Bronchus fibroblast of lung (primary cell): ENCODE results near the gene TMEM154. TPM values are rescaled to one million over a fixed set of nuclear protein-coding genes. Genes with fewer than 3 reads are reported as not detected.

Experiments used
- total RNA-seq: library from RNA; depleted of rRNA; stranded (reverse); fragments of >200 nt; gene quantifications from 2 replicates; pipeline ENCODE4 v1.2.3, GENCODE V29; 2015

TMEM154 gene, protein sequence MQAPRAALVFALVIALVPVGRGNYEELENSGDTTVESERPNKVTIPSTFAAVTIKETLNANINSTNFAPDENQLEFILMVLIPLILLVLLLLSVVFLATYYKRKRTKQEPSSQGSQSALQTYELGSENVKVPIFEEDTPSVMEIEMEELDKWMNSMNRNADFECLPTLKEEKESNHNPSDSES
- 5.5 and 6.2 TPM in 2 replicates for total RNA-seq

DNA sequence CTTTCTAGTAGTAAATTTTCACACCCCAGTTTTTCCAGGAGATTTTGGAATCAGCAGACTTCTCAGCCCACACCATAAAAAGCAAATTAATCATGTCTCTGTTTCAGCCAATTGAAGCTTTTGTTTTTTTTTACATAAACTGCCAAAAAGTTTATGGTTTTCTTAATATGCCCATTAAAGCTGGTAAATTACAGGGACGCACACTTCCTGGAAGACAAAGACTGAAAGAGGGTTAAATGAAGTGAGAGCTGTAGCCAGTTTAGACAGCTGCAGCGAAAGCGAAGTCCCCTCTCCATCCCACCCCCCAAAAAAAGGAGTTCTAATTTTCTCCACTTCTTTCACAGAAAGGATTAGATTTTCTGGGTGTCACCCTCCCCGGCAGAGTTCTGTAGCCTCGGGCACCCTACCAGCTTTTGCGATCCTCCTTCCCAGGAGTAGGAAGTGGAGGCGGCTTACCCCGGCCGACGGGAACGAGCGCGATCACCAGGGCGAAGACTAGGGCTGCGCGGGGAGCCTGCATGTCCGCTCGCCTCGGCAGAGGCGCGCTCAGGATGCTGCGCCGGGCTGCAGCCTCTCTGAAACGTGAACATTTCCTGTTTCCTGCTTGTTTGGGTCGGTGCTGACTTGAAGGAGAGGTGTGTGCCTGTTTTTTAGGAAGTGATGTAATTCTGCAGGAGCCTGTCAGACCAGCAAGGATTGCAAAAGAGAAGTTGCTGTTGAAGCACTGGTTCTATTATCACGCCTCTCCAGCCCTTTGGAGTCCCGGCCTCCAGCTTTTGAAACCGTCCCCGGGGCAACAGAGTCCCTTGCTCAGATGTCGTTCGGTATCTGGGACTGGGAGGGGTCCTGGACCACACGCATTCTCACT is at the start of gene TMEM154:
Gene TMEM154 (minus strand): TSS at position 584 of the 868 bp plus-strand sequence. CDS start 64 bp downstream, at position 520.

Other genes starting within 250 kb of the TMEM154 start
- 7.6 and 10.6 TPM in 2 replicates for gene FBXW7, start 143.9 kb downstream of the TMEM154 start, total RNA-seq
- gene TIGD4, start 99.7 kb upstream of the TMEM154 start, total RNA-seq: under 0.01 and 0.17 TPM in 2 replicates
- gene ARFIP1, start 100.0 kb upstream of the TMEM154 start, total RNA-seq: 20.5 and 28.4 TPM in 2 replicates